Left ventricle myocardium superior (tissue), 1 donor: ENCODE data around the gene IL36RN. TPM values are rescaled to one million over a fixed set of nuclear protein-coding genes. Genes with fewer than 3 reads are reported as not detected.

Experiments
- ATAC-seq: fragments of 200-7000 bp; cut with Tn5 transposase; one replicate; pipeline ENCODE4 v1.9.1; 2020; ENCODE audit warnings: mild to moderate bottlenecking, moderate library complexity
- DNase-seq: peaks from one replicate; pipeline ENCODE4 v3.0.0-alpha.2; 2020
- intact Hi-C: fragments of 100-400 bp; cut with micrococcal nuclease; formaldehyde crosslinking; loops from one replicate; pipeline ENCODE4 v1.11.0; 2022
- long read RNA-seq: library from polyadenylated mRNA; unstranded; transcript quantifications from one replicate; pipeline ENCODE4 v2.0.0, GENCODE V29; 2021
- total RNA-seq: library from RNA; stranded (reverse); fragmentation: NEBNext Ultra II Directional; extraction: Animal tissue kit (Norgen Biotek cat#: 25700); gene quantifications from one replicate; pipeline ENCODE4 v1.2.1, GENCODE V29; 2021
- donor health status: DM: no; HTN: yes; CAD: no; lungs with severe emphysema.

Gene IL36RN
- total RNA-seq, result not detected
- long read RNA-seq, result 0 reads

DNA sequence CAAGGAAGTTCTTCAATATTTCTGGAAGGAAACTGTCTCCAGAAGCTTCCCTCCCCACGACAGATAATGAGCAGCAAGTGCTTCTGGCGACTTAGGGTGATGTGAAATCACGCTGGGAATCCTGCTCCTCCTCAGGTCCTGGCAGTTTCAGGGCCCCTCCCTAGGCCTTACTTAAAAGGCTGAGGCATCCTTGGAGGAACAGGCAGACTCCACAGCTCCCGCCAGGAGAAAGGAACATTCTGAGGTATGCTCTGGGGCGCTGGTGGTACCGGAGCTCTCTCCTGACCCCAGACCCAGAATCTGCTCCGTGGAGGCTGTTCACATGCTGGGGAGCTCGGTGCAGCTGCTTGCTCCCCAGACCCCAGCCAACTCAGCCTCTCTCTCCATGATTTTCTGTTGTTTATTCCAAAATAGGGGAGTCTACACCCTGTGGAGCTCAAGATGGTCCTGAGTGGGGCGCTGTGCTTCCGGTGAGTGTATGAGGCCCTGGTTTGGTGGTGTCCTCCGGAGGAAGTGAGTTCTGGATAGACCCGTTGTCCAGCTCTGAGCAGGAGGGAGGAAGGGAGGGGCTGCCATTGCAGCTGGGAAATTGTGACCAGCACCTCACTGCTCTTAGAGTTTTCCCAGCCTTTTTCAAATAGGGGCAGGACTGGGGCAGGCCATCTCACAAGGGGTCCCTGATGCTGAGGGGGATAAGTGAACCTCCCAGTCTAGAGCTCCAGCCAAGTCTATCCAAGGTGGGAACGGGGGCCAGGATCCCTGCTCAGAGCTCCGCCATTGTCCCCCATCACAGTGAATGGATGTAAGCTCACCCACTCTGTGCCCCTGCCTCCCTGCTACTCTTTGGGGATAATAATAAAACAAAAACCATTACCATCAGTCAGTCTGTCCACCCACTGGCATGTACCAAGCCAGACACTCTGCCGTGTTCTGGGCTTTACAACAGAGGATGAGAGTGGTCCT, at the start of gene IL36RN:
TSS of gene IL36RN (plus strand) at position 201 of the 963 bp plus-strand sequence. CDS start at position 442, 241 bp downstream.
- intact Hi-C loops, result no loop called here
- DNase-seq (no peak), ATAC-seq (no peak)

DNA sequence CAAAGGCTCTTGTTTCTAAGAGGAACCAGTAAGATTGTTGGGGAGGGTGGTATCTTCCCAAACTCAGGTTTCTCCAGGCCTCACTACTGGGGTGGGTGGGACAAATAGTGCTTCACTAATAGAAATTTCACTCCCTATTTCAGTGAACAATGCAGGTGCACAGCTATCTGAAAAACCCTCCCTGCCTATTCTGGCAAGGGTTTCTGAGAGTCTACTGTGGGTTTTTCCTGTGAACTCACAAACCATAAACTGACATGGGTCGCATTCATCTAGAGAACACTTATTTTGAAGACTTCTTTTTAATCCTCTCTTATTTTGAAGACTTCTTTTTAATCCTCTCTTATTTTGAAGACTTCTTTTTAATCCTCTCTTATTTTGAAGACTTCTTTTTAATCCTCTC, 49.4 kb upstream of the IL36RN start:
- intact Hi-C loops, result no loop called here
- DNase-seq, result no peak
- no peak for ATAC-seq

DNA sequence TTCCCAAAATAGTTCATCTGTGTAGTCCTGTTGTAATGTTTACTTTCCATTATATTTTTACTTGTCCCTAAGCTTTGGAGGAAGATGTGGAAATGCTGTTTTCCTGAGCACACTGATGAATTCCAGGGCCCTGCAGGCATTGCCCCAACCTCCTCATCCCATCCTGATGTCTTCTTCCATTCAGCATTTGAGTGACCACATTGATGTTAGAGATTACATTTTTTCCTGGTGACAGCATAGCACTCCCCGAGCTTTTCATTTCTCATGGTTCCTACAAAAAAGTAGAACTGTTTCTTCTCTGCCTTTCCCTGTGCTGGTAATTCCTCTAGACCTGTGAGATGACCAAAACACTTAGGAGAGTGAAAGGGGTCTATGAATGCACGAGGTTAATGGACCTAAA, 48.9 kb upstream of the IL36RN start:
- intact Hi-C loops, result no loop called here
- DNase-seq (no peak), ATAC-seq (no peak)

DNA sequence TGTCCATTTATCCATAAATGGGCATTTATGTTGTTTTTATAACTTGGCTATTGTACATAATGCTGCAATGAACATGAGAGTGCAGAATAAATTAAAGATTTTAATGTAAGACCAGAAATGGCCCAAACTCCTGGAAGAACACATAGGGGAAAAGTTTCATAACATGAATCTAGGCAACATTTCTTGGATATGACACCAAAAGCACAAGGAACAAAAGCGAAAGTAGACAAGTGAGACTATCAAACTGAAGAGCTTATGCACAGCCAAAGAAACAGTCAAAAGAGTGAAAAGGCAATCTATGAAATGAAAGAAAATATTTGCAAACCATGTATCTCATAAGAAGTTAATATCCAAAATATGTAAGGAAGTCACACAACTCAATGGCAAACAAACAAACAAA, 47.9 kb upstream of the IL36RN start:
- intact Hi-C loops, result no loop called here
- ATAC-seq (no peak), DNase-seq (no peak)

DNA sequence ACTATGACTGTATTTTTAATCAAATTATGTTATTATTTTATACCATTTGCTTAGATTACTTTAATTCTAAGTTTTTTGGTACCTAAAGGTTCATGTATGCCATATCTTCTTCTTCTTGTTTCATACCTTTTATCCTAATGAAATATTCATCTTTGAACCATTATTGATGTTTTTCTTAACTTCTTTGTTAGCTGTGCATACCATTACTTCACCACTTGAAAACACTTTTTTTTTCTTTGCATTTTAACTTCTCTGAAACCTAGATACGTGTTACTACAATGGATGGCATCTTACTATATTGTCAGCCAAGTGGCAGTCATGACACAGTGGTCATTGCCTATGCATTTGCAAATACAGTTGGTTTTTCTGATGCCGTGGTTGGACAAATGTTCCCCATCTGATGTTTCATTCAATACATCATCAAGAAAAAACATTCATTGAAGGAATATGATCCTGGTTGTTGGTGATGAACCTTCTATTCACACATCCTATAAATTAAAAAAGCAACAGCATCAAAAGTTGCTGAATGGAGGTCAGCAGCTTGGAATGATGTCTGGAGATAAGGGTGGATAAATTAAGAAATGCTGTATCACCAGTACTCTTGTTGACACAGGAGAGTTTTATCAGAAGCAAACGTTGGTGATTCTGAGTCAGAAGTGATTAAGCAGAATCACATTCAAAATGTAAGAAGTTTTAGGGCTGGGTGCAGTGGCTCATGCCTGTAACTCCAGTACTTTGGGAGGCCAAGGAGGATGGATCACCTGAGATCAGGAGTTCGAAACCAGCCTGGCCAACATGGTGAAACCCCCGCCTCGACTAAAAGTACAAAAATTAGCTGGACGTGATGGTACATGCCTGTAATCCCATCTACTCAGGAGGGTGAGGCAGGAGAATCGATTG, 46.3 kb upstream of the IL36RN start:
- no peak for DNase-seq
- intact Hi-C loops, result no loop called here
- ATAC-seq, result no peak

DNA sequence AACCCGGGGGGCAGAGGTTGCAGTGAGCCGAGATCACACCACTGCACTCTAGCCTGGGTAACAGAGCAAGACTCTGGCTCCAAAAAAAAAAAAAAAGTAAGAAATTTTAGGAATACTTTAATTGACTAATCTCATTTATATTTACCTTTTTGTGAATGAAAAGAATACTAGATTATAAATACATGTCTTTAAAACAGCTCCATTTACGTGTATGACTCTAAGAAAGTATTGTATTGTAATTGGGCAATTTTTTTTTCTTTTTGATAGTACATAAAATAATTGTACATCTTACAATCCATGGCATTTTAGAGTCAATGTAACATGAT, 45.7 kb upstream of the IL36RN start:
- ATAC-seq, result no peak
- DNase-seq, result no peak
- intact Hi-C loops, result no loop called here

DNA sequence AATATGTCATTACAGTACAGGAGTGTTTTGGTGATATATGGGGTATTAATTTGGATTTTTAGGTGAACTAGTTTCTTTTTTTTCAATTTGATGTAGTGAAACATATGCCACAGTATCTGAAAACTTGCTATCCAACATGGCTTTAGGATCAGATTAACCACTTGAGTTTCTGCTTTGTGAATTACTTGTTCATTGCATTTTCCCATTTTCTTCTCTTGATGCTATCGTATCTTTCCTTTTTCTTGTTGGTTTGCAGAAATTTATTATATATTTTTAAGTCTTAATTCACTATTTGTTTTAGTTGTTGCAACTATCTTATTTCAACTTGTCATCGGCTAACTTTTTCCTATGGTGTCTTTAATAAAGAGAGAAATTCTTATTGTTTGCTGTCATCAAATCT, 44.9 kb upstream of the IL36RN start:
- ATAC-seq (no peak), DNase-seq (no peak)
- intact Hi-C loops, result no loop called here

DNA sequence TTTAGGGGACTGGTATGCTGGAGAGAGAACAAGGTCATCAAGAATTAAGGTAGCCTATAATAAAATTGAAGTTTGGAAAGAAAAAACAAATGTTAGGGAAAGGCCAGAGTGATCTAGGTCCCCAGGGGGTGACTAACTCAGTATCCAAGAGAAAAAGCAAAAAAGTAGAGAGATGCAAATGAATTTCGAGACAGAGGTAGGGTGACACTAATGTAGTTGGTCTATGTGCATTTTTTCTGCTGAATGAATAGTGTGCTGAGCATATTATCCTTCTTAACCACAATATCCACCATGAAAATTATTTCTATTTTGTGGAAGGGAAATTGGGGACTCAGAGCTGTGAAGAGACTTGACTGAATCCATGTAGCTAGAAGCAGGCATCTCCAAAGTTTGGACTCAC, 44.0 kb upstream of the IL36RN start:
- intact Hi-C loops, result no loop called here
- DNase-seq, result no peak
- ATAC-seq, result no peak

DNA sequence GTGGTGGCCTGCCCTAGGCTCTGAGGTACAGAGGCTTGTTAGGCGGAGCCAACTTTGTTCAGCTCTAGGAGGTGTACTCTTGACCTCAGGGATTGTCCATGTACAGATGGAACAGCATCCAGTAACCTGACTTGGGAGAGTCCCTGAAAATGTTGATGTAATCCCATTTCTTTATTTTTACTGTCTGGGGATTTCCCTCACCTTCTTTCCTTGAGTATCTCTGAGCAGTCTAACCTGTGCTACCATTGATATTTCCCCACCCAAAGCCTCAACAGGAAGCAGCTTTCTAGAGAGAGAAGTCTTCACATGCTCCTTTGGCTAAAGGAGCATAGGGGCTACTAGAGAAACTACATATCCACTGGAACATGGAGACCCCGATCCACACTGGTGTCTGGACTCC, 43.3 kb upstream of the IL36RN start:
- ATAC-seq (no peak), DNase-seq (no peak)
- intact Hi-C loops, result no loop called here

DNA sequence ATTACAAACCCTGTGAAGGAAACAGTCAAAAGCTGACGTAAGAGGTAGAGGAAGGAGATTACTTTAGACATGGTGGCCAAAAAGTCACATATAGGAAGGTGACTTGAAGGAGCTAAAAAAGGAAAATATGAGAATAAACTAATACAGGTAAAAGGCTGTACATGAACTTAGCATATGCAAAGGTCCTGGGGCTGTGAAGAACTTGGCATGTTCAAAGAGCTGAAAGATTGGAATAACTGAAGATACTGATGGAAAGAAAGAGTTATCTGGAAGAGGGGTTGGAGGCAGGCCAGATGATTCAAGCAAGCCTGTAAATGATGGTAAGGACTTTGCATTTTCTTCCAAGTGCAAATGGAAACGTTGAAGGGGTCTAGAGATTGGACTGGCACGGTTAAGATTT, 40.5 kb upstream of the IL36RN start:
- DNase-seq, result no peak
- ATAC-seq, result no peak
- intact Hi-C loops, result no loop called here

DNA sequence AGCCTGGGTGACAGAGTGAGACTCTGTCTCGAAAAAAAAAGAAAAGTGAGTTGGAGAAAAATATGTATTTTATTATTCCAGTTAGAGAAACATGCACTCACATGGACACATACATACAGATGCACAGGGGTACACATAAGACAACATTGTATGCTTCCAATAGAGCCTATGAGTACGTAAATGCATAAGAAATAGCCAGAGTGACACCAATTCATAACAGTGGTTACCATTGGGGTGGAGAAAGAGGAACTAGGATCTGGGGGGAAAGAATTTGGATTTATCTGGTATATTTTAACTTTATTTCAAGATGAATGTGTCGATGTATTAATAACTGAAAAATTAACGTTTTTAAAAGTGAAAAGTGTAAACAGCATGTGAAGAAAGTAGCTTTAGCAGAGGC, 37.7 kb upstream of the IL36RN start:
- ATAC-seq (no peak), DNase-seq (no peak)
- intact Hi-C loops, result no loop called here

DNA sequence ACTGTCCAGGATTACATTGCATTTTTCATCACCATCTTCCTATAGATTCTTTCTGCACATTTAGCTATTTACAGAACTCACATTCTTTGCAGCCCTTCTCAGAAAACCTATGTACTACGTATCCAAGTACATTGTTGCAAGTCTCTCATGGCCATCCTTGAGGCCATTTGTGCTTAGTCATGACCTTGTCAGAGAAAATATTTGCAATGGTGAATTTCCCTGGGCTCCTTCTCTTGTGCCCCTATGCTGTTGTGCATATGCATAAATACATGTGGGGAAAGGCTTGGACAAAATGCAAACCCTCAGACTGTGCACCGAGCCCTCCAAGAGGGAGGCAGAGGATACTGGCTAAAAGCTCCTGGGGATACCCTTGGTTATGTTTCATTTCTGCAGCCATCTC, 34.2 kb upstream of the IL36RN start:
- no peak for ATAC-seq
- intact Hi-C loops, result no loop called here
- DNase-seq, result no peak

DNA sequence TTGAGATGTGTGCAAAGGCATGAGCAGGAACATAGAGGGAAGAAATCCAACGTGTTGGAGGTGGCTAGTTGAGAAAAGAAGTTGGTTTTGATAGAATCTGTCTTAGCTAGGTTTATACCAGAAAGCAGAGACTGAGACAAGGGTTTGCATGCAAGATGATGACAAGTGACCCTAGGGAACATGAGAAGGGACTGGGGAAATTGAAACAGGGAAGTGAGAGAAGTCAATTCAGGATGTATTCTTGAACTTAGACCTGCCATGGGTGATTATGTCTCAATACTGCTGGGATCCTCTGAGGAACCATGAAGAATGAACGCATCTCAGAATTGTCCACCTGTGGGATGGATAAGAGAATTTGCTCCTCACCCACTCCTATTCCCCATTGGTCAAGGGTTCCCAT, 33.3 kb upstream of the IL36RN start:
- intact Hi-C loops, result no loop called here
- ATAC-seq (no peak), DNase-seq (no peak)

DNA sequence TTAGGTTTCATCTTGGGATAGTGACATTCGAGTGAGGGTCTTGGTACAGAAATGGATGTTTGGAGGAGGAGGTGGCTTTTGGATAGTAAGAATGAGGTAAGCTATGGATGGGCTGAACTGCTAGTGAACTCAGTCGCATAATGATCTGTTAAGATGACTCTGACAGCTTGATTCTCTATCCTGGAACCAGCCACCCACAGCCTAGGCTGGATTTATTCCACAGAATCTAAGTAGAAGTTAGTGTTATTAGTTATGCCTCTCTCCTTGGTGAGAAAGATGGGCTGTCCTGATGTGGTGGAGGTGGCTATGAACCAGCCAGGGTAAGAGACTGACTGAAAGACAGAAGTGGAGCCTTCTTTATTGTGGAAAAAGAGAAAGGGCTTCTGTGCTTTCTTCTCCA, 31.3 kb upstream of the IL36RN start:
- no peak for ATAC-seq
- DNase-seq, result no peak
- intact Hi-C loops, result no loop called here

DNA sequence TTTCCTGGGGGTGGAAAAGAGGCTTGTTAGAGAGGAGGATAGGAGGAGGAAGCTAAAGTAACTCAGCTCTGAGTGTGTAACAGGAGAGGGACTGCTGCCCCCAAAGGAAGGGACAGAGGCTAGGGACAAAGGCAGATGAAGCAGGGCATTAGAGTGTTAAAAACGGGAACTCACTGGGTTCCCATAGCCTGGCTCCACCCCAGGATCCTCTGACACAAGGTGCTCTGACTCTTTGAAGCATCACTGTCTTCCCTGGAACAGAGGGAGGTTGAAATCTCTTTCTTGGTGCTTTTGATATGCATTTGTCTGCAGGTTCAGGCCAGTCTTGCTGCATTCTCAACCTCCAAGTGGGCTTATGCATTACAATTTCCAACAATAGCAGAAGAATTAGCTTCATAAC, 30.9 kb upstream of the IL36RN start:
- intact Hi-C loops, result no loop called here
- DNase-seq (no peak), ATAC-seq (no peak)

DNA sequence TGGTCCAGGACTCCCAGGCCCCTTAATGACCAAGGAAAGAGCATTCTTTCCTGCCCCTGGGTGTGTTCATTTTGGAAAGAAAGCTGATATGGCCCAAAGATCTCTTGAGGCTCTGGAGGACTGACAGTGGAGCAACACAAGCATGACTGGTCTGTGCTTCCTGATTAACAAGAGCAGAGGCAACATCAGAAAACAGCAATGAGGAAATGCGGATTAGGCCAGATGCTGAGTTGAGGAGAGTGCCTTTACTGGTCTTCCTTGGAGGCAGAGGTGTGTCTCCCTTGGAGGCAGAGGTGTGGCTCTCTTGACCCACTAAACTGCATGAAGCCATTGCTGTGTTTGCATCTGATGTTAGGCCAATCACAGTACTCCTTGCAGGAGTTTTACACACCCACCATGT, 26.3 kb upstream of the IL36RN start:
- intact Hi-C loops, result no loop called here
- DNase-seq, result no peak
- no peak for ATAC-seq

DNA sequence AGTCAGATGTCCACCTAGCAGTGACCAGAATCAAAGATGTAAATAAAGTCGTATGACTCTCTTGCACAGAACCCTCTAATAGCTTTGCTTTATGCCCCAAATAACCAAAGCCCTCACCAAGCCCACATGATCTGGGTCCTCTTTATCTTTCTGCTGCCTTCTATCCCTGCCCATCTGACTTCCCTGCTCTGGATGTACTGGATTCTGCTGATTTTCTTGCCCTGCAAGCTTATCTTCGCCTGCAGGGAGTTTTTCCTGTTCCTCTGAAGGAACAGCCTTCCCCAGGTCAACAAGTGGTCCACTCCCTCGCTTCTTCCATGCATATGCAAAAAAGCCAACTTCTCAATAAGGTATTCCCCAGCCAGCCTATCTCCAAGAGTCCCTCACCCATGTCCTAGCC, 25.0 kb upstream of the IL36RN start:
- DNase-seq (no peak), ATAC-seq (no peak)
- intact Hi-C loops, result no loop called here

DNA sequence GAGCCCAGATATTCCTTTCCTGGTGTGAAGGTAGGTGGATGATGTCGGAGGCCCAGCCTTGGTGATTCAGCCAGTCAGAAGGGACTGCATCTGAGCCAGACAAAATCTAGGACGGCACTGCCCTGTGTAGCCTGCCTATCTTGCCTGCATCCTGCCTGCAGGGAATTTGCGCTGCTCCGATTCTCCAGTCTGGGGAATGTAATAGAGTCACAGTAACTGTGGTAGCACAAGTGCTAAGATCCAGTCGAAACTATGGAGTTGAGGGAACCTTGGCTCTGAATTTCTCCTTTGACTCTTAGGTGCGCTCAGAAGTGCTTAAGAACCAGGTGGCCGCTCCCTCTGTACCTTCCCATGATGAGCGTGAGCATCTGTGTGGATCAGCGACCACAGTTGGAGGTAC, 22.2 kb upstream of the IL36RN start:
- intact Hi-C loops, result no loop called here
- ATAC-seq, result no peak
- no peak for DNase-seq

DNA sequence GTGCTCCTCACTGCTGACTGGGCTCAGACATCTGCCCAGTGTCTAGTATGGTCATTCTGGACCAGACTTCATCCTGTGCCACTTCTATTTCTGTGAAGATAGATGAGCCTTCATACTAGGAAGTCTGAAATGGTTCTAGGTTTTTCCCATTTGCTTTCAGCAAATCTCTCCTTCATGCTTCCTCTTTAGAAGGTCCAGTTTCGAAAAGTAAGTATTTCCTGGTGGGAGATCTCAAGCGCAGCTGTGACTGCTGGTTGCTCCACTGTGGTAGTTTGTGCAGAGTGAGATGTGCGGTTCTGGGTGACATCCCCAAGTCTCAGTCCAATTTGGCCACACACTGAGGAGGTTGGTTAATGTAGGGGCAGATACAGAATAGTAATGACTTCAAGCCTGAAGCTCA, 20.7 kb upstream of the IL36RN start:
- no peak for ATAC-seq
- intact Hi-C loops, result no loop called here
- DNase-seq, result no peak

DNA sequence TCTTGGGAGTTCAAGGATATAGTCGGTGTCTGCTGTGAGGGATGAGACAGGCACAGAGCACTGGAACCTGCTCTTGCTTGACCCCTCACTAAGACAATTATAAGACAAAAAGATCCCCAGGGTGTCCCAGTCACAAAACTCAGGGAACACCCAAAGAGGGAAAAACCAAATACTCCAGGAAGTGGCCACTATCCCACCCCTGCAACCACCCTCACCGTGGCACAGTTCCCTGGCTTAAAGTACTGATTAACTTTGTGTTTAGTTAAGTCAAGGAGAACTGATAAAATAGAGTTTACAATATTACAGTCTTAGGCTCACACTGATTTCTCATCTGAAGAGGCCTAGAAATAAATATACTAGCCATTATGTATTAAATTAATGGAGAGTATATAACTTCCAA, 19.8 kb upstream of the IL36RN start:
- intact Hi-C loops, result no loop called here
- no peak for ATAC-seq
- no peak for DNase-seq

DNA sequence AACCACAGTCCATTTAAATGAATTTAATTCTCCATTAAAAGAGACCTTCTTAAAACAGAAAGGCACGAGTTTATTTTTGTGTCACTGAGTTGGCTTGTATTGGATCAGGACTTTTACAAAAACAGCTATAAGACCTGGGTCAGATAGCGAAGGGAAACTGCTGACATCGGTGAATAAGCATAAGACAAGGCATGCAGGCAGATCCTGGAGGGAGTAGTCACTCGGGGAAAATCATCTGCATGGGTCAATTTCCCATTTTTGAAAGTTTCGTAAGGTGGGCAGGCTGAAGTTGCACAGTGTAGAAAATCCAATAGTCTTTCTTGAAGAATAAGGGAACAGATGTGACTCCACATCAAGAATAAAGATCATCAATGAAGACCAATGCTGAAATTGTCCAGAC, 19.3 kb upstream of the IL36RN start:
- no peak for ATAC-seq
- intact Hi-C loops, result no loop called here
- DNase-seq, result no peak
